Measurements from ENCODE around the gene KCNK5. TPM values are rescaled to one million over a fixed set of nuclear protein-coding genes. Genes with fewer than 3 reads are reported as not detected.

The KCNK5 gene
- total and polyA plus RNA-seq, 9 of the 15 experiments (the other 6 are each of a cell fraction or from before 2014, with no cell fraction given): 1.5 to 45.8 (median 25.8) TPM

GRCh38 chr6:39221779-39222641, 7.3 kb downstream of the KCNK5 start (continued):
- no peak for TF ChIP-seq FOSL1 (tag; conservative IDR thresholded peaks at IDR 0.05)
- no peak for TF ChIP-seq CREB1 (IDR thresholded peaks at IDR 0.05)
- no peak for TF ChIP-seq CREB1 (CRISPR knock-in tag; IDR thresholded peaks at IDR 0.05)
- TF ChIP-seq MGA (IDR thresholded peaks at IDR 0.05): no peak
- no peak for TF ChIP-seq PTTG1 (tag; IDR thresholded peaks at IDR 0.05; ENCODE audit: low read depth)
- no peak for TF ChIP-seq HNRNPK (IDR thresholded peaks at IDR 0.05; ENCODE audit: low read depth, low read length, poor library complexity, severe bottlenecking)
- TF ChIP-seq NKRF (IDR thresholded peaks at IDR 0.05; ENCODE audit: borderline replicate concordance): no peak
- TF ChIP-seq ZNF778 (CRISPR knock-in tag; IDR thresholded peaks at IDR 0.05): no peak
- no peak; a peak in 1 of 4 replicates for TF ChIP-seq NRF1 (conservative IDR thresholded peaks at IDR 0.05 in 1 of 2, IDR thresholded peaks at IDR 0.05 in 1 of 2)
- TF ChIP-seq ZFPM2 (CRISPR knock-in tag; IDR thresholded peaks at IDR 0.05): no peak
- no peak for TF ChIP-seq HNRNPL (IDR thresholded peaks at IDR 0.05; ENCODE audit: low read depth, low read length)
- TF ChIP-seq DEAF1 (CRISPR knock-in tag; IDR thresholded peaks at IDR 0.05): no peak
